ENCODE results near the gene NDUFAF5.

Gene NDUFAF5

GRCh38 chr20:13822459-13822858 lies 37.6 kb downstream of the NDUFAF5 start:
- peaks cover 19% of the 10 kb centered on the region for H3K4me1 Mint-ChIP-seq (ENCODE audit: low read depth)

GRCh38 chr20:13824459-13824858 lies 39.6 kb downstream of the NDUFAF5 start:
- DNase-seq: no peak
- Mint-ChIP-seq H3K27ac (no peak overlapping the region), H3K4me3 (no peak overlapping the region), H3K36me3 (ENCODE audit: low read depth) (peaks cover 21% of the 10 kb centered on the region), H3K4me1 (ENCODE audit: low read depth) (peaks cover 6% of the 10 kb centered on the region), H3K27me3 (peaks cover 5% of the 10 kb centered on the region), H3K9me3 (no peaks in the 10 kb centered on the region)

More at GRCh38 chr20:13822459-13822858, 37.6 kb downstream of the NDUFAF5 start:
- H3K4me3 Mint-ChIP-seq: no peak overlapping the region
- H3K9me3 Mint-ChIP-seq: no peaks in the 10 kb centered on the region
- DNase-seq: no peak
- peak overlapping the region; percentile 14 for H3K27ac Mint-ChIP-seq
- peaks cover 36% of the 10 kb centered on the region for H3K36me3 Mint-ChIP-seq (ENCODE audit: low read depth)
- H3K27me3 Mint-ChIP-seq: peaks cover 5% of the 10 kb centered on the region

- no peaks in the 10 kb centered on the region for H3K9me3 Mint-ChIP-seq
- no peak for DNase-seq
- no peaks in the 10 kb centered on the region for H3K4me1 Mint-ChIP-seq (ENCODE audit: low read depth)
- H3K27me3 Mint-ChIP-seq: peaks cover 8% of the 10 kb centered on the region
- peaks cover 13% of the 10 kb centered on the region for H3K36me3 Mint-ChIP-seq (ENCODE audit: low read depth)
- H3K4me3 Mint-ChIP-seq: no peak overlapping the region
- H3K27ac Mint-ChIP-seq: no peak overlapping the region
These were observed 40.6 kb downstream of the NDUFAF5 start for GRCh38 chr20:13825465-13825864.

- no peaks in the 10 kb centered on the region for H3K9me3 Mint-ChIP-seq
- H3K36me3 Mint-ChIP-seq (ENCODE audit: low read depth): no peaks in the 10 kb centered on the region
- peaks cover 23% of the 10 kb centered on the region for H3K27me3 Mint-ChIP-seq
- no peak for DNase-seq
- H3K4me1 Mint-ChIP-seq (ENCODE audit: low read depth): no peaks in the 10 kb centered on the region
- H3K27ac Mint-ChIP-seq: no peak overlapping the region
- no peak overlapping the region for H3K4me3 Mint-ChIP-seq
These were observed 46.6 kb downstream of the NDUFAF5 start for GRCh38 chr20:13831476-13831875.

- Mint-ChIP-seq H3K4me1 (ENCODE audit: low read depth) (no peaks in the 10 kb centered on the region), H3K27me3 (peaks cover 23% of the 10 kb centered on the region), H3K27ac (no peak overlapping the region), H3K9me3 (no peaks in the 10 kb centered on the region), H3K4me3 (no peak overlapping the region), H3K36me3 (ENCODE audit: low read depth) (no peaks in the 10 kb centered on the region)
- DNase-seq: no peak
These were observed 53.8 kb downstream of the NDUFAF5 start for GRCh38 chr20:13838664-13839063.

GRCh38 chr20:13839421-13840092 lies 54.7 kb downstream of the NDUFAF5 start:
- peaks cover 20% of the 10 kb centered on the region for H3K27me3 Mint-ChIP-seq
- no peaks in the 10 kb centered on the region for H3K4me1 Mint-ChIP-seq (ENCODE audit: low read depth)
- no peak overlapping the region for H3K27ac Mint-ChIP-seq
- H3K36me3 Mint-ChIP-seq (ENCODE audit: low read depth): no peaks in the 10 kb centered on the region
- no peaks in the 10 kb centered on the region for H3K9me3 Mint-ChIP-seq
- no peak for DNase-seq
- no peak overlapping the region for H3K4me3 Mint-ChIP-seq

GRCh38 chr20:13840093-13840465 lies 55.3 kb downstream of the NDUFAF5 start:
- H3K27me3 Mint-ChIP-seq: peaks cover 24% of the 10 kb centered on the region
- no peak for DNase-seq
- no peak overlapping the region for H3K27ac Mint-ChIP-seq
- no peaks in the 10 kb centered on the region for H3K4me1 Mint-ChIP-seq (ENCODE audit: low read depth)
- no peaks in the 10 kb centered on the region for H3K36me3 Mint-ChIP-seq (ENCODE audit: low read depth)
- no peaks in the 10 kb centered on the region for H3K9me3 Mint-ChIP-seq
- H3K4me3 Mint-ChIP-seq: no peak overlapping the region

GRCh38 chr20:13841206-13841605 lies 56.4 kb downstream of the NDUFAF5 start:
- peaks cover 19% of the 10 kb centered on the region for H3K27me3 Mint-ChIP-seq
- H3K4me1 Mint-ChIP-seq (ENCODE audit: low read depth): no peaks in the 10 kb centered on the region
- H3K27ac Mint-ChIP-seq: no peak overlapping the region
- no peaks in the 10 kb centered on the region for H3K9me3 Mint-ChIP-seq
- no peak overlapping the region for H3K4me3 Mint-ChIP-seq
- H3K36me3 Mint-ChIP-seq (ENCODE audit: low read depth): no peaks in the 10 kb centered on the region
- DNase-seq: no peak

GRCh38 chr20:13844296-13844695 lies 59.5 kb downstream of the NDUFAF5 start:
- H3K4me3 Mint-ChIP-seq: no peak overlapping the region
- H3K27ac Mint-ChIP-seq: no peak overlapping the region
- no peak for DNase-seq
- H3K9me3 Mint-ChIP-seq: no peaks in the 10 kb centered on the region
- H3K27me3 Mint-ChIP-seq: peaks cover 20% of the 10 kb centered on the region
- no peaks in the 10 kb centered on the region for H3K4me1 Mint-ChIP-seq (ENCODE audit: low read depth)
- H3K36me3 Mint-ChIP-seq (ENCODE audit: low read depth): no peaks in the 10 kb centered on the region

GRCh38 chr20:13851279-13851678 lies 66.5 kb downstream of the NDUFAF5 start:
- DNase-seq: no peak
- no peak overlapping the region for H3K27ac Mint-ChIP-seq
- no peaks in the 10 kb centered on the region for H3K9me3 Mint-ChIP-seq
- H3K27me3 Mint-ChIP-seq: peaks cover 19% of the 10 kb centered on the region
- no peaks in the 10 kb centered on the region for H3K36me3 Mint-ChIP-seq (ENCODE audit: low read depth)
- no peak overlapping the region for H3K4me3 Mint-ChIP-seq
- no peaks in the 10 kb centered on the region for H3K4me1 Mint-ChIP-seq (ENCODE audit: low read depth)

- Mint-ChIP-seq H3K27me3 (peaks cover 12% of the 10 kb centered on the region), H3K4me1 (ENCODE audit: low read depth) (no peaks in the 10 kb centered on the region), H3K27ac (no peak overlapping the region), H3K9me3 (no peaks in the 10 kb centered on the region), H3K4me3 (no peak overlapping the region), H3K36me3 (ENCODE audit: low read depth) (no peaks in the 10 kb centered on the region)
- no peak for DNase-seq
These were observed 67.5 kb downstream of the NDUFAF5 start for GRCh38 chr20:13852306-13852705.

- Mint-ChIP-seq H3K9me3 (no peaks in the 10 kb centered on the region), H3K4me1 (ENCODE audit: low read depth) (no peaks in the 10 kb centered on the region), H3K36me3 (ENCODE audit: low read depth) (no peaks in the 10 kb centered on the region), H3K27ac (no peak overlapping the region), H3K4me3 (no peak overlapping the region), H3K27me3 (peaks cover 9% of the 10 kb centered on the region)
- DNase-seq: no peak
These were observed 70.8 kb downstream of the NDUFAF5 start for GRCh38 chr20:13855613-13856012.

- Mint-ChIP-seq H3K9me3 (no peaks in the 10 kb centered on the region), H3K27me3 (peaks cover 9% of the 10 kb centered on the region), H3K4me1 (ENCODE audit: low read depth) (no peaks in the 10 kb centered on the region), H3K36me3 (ENCODE audit: low read depth) (no peaks in the 10 kb centered on the region), H3K4me3 (no peak overlapping the region), H3K27ac (no peak overlapping the region)
- DNase-seq: no peak
These were observed 71.5 kb downstream of the NDUFAF5 start for GRCh38 chr20:13856354-13856753.

GRCh38 chr20:13857304-13857703 lies 72.5 kb downstream of the NDUFAF5 start:
- Mint-ChIP-seq H3K27ac (no peak overlapping the region), H3K27me3 (peaks cover 6% of the 10 kb centered on the region), H3K4me3 (no peak overlapping the region), H3K9me3 (no peaks in the 10 kb centered on the region), H3K4me1 (ENCODE audit: low read depth) (no peaks in the 10 kb centered on the region), H3K36me3 (ENCODE audit: low read depth) (no peaks in the 10 kb centered on the region)
- DNase-seq: no peak

GRCh38 chr20:13857961-13858360 lies 73.1 kb downstream of the NDUFAF5 start:
- no peak overlapping the region for H3K27ac Mint-ChIP-seq
- H3K4me1 Mint-ChIP-seq (ENCODE audit: low read depth): no peaks in the 10 kb centered on the region
- no peak for DNase-seq
- no peaks in the 10 kb centered on the region for H3K36me3 Mint-ChIP-seq (ENCODE audit: low read depth)
- H3K9me3 Mint-ChIP-seq: no peaks in the 10 kb centered on the region
- H3K27me3 Mint-ChIP-seq: peaks cover 6% of the 10 kb centered on the region
- H3K4me3 Mint-ChIP-seq: no peak overlapping the region

GRCh38 chr20:13858439-13858838 lies 73.6 kb downstream of the NDUFAF5 start:
- Mint-ChIP-seq H3K9me3 (no peaks in the 10 kb centered on the region), H3K27me3 (peaks cover 6% of the 10 kb centered on the region), H3K36me3 (ENCODE audit: low read depth) (no peaks in the 10 kb centered on the region), H3K4me3 (no peak overlapping the region), H3K4me1 (ENCODE audit: low read depth) (no peaks in the 10 kb centered on the region), H3K27ac (no peak overlapping the region)
- no peak for DNase-seq

Measured in activated T-cell treated with anti-CD3 and anti-CD28 coated beads, Interleukin-2, amount 50 U/mL, for 24 hours (primary cell).